ENCODE data around the gene OR8B3. TPM values are rescaled to one million over a fixed set of nuclear protein-coding genes. Genes with fewer than 3 reads are reported as not detected.
A peak's percentile ranks its signal among the peaks of the same experiment; 100 is the strongest.
"Not testable (repeated sequence)": the region's sequence is repeated elsewhere in the genome, so short reads cannot be mapped to it uniquely, and the experiment has no call there.

Gene OR8B3
- total RNA-seq, 5 donors from 2014 or later (not counting 1 experiment from before 2014, with no cell fraction given), result not detected

- DNase-seq, result peak in 1 of 35 experiments; percentile 31
- ChIA-PET POLR2A (no interaction called here), CTCF (interaction anchor here (0.7 to 1.4 kb wide), 7 partner anchors 13 to 473 kb away, joined by 3 to 12 read pairs (median 5); no protein-coding TSS in a partner anchor)
- H3K36me3 Mint-ChIP-seq, result no peaks in the 10 kb centered on the region
- peaks cover 4 to 8% of the 10 kb centered on the region in 2 experiments for H3K27me3 ChIP-seq (replicated peaks in 1 of 2; ENCODE audit: control insufficient read depth in 2 of 2, extremely low read depth in 1 of 2, insufficient read depth in 2 of 2, low read length in 1 of 2)
- H3K27ac Mint-ChIP-seq, result no peak overlapping the region
- no peaks in the 10 kb centered on the region for H3K9me3 ChIP-seq
- no peak overlapping the region for H3K4me3 Mint-ChIP-seq
- peaks cover 0 to 4% (median 0%) of the 10 kb centered on the region in 3 donors for H3K9me3 Mint-ChIP-seq
- H3K27ac ChIP-seq (ENCODE audit: low read length), result no peak overlapping the region
- H3K4me1 ChIP-seq (ENCODE audit: control insufficient read depth in 1 of 2, extremely low read depth in 1 of 2, insufficient read depth in 2 of 2, low read length in 2 of 2), result no peaks in the 10 kb centered on the region
- no peak for ATAC-seq (replicated peaks in 1 of 4)
- H3K4me1 Mint-ChIP-seq, result no peaks in the 10 kb centered on the region
- H3K27me3 Mint-ChIP-seq, result peaks cover 4 to 19% of the 10 kb centered on the region in 2 donors
- no CpG with 5 or more reads among the region's 5 CpGs for WGBS (ENCODE audit: insufficient coverage)
- H3K36me3 ChIP-seq (ENCODE audit: control insufficient read depth in 2 of 2, extremely low read depth in 1 of 2, insufficient read depth in 1 of 2, low read length in 1 of 2), result no peaks in the 10 kb centered on the region
- H3K4me3 ChIP-seq (ENCODE audit: control insufficient read depth in 1 of 2, extremely low read depth in 1 of 2, low read length in 1 of 2), result no peak overlapping the region
Measured at GRCh38 chr11:124415356-124415923, 16.6 kb upstream of the OR8B3 start.

DNA sequence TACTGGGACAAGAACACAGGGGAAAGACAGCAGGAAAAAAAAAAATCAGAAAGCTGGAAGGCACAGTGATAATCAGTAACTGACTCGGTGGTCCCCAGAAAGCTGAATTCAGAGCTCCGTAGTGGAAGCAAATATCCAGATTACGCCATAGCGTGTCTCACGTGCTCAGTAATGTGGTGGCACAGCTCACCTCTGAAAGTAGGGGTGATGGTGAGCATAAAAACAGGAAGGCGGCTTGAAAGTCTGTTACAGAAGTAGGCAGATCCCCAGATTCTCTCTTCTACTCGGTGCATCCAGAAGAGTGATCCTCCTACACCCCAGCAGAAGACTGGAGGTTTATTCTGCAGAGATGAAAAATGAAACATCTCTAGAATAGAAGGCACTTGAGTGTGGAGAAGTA, 11.1 kb upstream of the OR8B3 start:
- Histone ChIP-seq H3K27ac (ENCODE audit: low read length) (no peak overlapping the region), H3K4me3 (ENCODE audit: control insufficient read depth in 1 of 2, extremely low read depth in 1 of 2, low read length in 1 of 2) (no peak overlapping the region), H3K27me3 (replicated peaks in 1 of 2; ENCODE audit: control insufficient read depth in 2 of 2, extremely low read depth in 1 of 2, insufficient read depth in 2 of 2, low read length in 1 of 2) (peaks cover 0 to 5% of the 10 kb centered on the region in 2 experiments), H3K9me3 (no peaks in the 10 kb centered on the region), H3K4me1 (ENCODE audit: control insufficient read depth in 1 of 2, extremely low read depth in 1 of 2, insufficient read depth in 2 of 2, low read length in 2 of 2) (no peaks in the 10 kb centered on the region), H3K36me3 (ENCODE audit: control insufficient read depth in 2 of 2, extremely low read depth in 1 of 2, insufficient read depth in 1 of 2, low read length in 1 of 2) (no peaks in the 10 kb centered on the region)
- Mint-ChIP-seq H3K4me3 (no peak overlapping the region), H3K27ac (no peak overlapping the region), H3K36me3 (no peaks in the 10 kb centered on the region), H3K27me3 (peaks cover 1 to 39% of the 10 kb centered on the region in 2 donors), H3K9me3 (no peaks in the 10 kb centered on the region), H3K4me1 (peaks cover 0 to 5% (median 0%) of the 10 kb centered on the region in 3 donors)
- POLR2A ChIA-PET, result no interaction called here
- 78% methylated on average over 3 of the region's 7 CpGs for WGBS (ENCODE audit: insufficient coverage)
- ATAC-seq (replicated peaks in 1 of 4), result no peak
- DNase-seq, result no peak
- CTCF ChIA-PET, result no interaction called here

DNA sequence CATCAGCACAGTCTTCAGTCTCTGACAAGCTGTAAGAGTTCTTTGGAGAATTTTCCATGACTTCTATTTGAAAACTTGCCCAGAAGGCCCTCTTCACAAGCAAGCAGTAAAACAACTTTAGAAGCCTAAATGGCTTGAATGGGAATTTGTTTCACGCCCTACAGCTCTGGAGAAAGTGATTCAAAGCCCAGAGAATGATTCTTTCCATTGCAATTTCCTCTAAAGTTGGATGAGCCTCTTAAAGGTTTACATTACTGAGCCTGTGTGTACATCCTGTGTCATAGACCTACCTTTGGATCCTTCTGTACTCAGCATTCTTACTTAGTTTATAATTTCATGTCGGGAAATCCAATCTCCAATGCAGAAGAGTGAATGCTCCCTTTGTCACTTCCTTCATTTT, 6.8 kb upstream of the OR8B3 start:
- WGBS (ENCODE audit: insufficient coverage), result 100% methylated on average over 1 of the region's 2 CpGs
- H3K9me3 Mint-ChIP-seq, result no peaks in the 10 kb centered on the region
- H3K4me3 Mint-ChIP-seq, result no peak overlapping the region
- peaks cover 1 to 26% of the 10 kb centered on the region in 2 donors for H3K27me3 Mint-ChIP-seq
- no peak overlapping the region for H3K27ac ChIP-seq (ENCODE audit: low read length)
- no peak overlapping the region for H3K4me3 ChIP-seq (ENCODE audit: control insufficient read depth in 1 of 2, extremely low read depth in 1 of 2, low read length in 1 of 2)
- no peak overlapping the region for H3K27ac Mint-ChIP-seq
- H3K4me1 Mint-ChIP-seq, result peaks cover 0 to 5% (median 2%) of the 10 kb centered on the region in 3 donors
- H3K36me3 Mint-ChIP-seq, result no peaks in the 10 kb centered on the region
- ChIA-PET POLR2A (no interaction called here), CTCF (no interaction called here)
- no peaks in the 10 kb centered on the region for H3K9me3 ChIP-seq
- no peak for DNase-seq
- H3K4me1 ChIP-seq (ENCODE audit: control insufficient read depth in 1 of 2, extremely low read depth in 1 of 2, insufficient read depth in 2 of 2, low read length in 2 of 2), result no peaks in the 10 kb centered on the region
- no peak for ATAC-seq (replicated peaks in 1 of 4)
- no peaks in the 10 kb centered on the region for H3K36me3 ChIP-seq (ENCODE audit: control insufficient read depth in 2 of 2, extremely low read depth in 1 of 2, insufficient read depth in 1 of 2, low read length in 1 of 2)
- no peaks in the 10 kb centered on the region for H3K27me3 ChIP-seq (replicated peaks in 1 of 2; ENCODE audit: control insufficient read depth in 2 of 2, extremely low read depth in 1 of 2, insufficient read depth in 2 of 2, low read length in 1 of 2)

DNA sequence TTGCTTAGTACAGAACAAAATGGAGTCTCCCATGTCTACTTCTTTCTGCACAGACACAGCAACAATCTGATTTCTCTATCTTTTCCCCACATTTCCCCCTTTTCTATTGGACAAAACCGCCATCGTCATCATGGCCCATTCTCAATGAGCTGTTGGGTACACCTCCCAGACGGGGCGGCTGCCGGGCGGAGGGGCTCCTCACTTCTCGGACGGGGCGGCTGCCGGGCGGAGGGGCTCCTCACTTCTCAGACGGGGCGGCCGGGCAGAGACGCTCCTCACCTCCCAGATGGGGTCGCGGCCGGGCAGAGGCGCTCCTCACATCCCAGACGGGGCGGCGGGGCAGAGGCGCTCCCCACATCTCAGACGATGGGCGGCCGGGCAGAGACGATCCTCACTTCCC, 4.4 kb upstream of the OR8B3 start:
- H3K36me3 Mint-ChIP-seq; H3K4me1 Mint-ChIP-seq; H3K4me3 Mint-ChIP-seq; H3K27ac Mint-ChIP-seq; H3K27me3 ChIP-seq (replicated peaks in 1 of 2; ENCODE audit: control insufficient read depth in 2 of 2, extremely low read depth in 1 of 2, insufficient read depth in 2 of 2, low read length in 1 of 2); H3K9me3 Mint-ChIP-seq; ATAC-seq (replicated peaks in 1 of 4); H3K36me3 ChIP-seq (ENCODE audit: control insufficient read depth in 2 of 2, extremely low read depth in 1 of 2, insufficient read depth in 1 of 2, low read length in 1 of 2); H3K9me3 ChIP-seq; DNase-seq; POLR2A ChIA-PET; H3K27ac ChIP-seq (ENCODE audit: low read length); H3K4me1 ChIP-seq (ENCODE audit: control insufficient read depth in 1 of 2, extremely low read depth in 1 of 2, insufficient read depth in 2 of 2, low read length in 2 of 2); H3K4me3 ChIP-seq (ENCODE audit: control insufficient read depth in 1 of 2, extremely low read depth in 1 of 2, low read length in 1 of 2): not testable (repeated sequence)
- H3K27me3 Mint-ChIP-seq, result peaks cover 0 to 13% of the 10 kb centered on the region in 2 donors
- no CpG with 5 or more reads among the region's 27 CpGs for WGBS (ENCODE audit: insufficient coverage)
- CTCF ChIA-PET, result interaction anchor here in 1 of 2 donors (1.2 kb wide), 1 partner anchor 13 kb away, joined by 3 read pairs; no protein-coding TSS in a partner anchor

GRCh38 chr11:124402326-124402922, 3.6 kb upstream of the OR8B3 start:
- Mint-ChIP-seq H3K4me1 (peaks cover 0 to 5% (median 2%) of the 10 kb centered on the region in 3 donors), H3K4me3 (no peak overlapping the region), H3K9me3 (no peaks in the 10 kb centered on the region), H3K27ac (no peak overlapping the region), H3K36me3 (no peaks in the 10 kb centered on the region), H3K27me3 (peaks cover 0 to 11% of the 10 kb centered on the region in 2 donors)
- POLR2A ChIA-PET, result interaction anchor here in 1 of 2 donors (0.6 kb wide), 1 partner anchor 181 kb away, joined by 3 read pairs; no protein-coding TSS in a partner anchor
- WGBS (ENCODE audit: insufficient coverage), result no CpG with 5 or more reads among the region's 8 CpGs
- ATAC-seq (replicated peaks in 1 of 4) (no peak), DNase-seq (peak in 23 of 35 experiments; percentile 2 to 50 (median 10))
- no peaks in the 10 kb centered on the region for H3K36me3 ChIP-seq (ENCODE audit: control insufficient read depth in 2 of 2, extremely low read depth in 1 of 2, insufficient read depth in 1 of 2, low read length in 1 of 2)
- H3K27me3 ChIP-seq (replicated peaks in 1 of 2; ENCODE audit: control insufficient read depth in 2 of 2, extremely low read depth in 1 of 2, insufficient read depth in 2 of 2, low read length in 1 of 2), result no peaks in the 10 kb centered on the region
- no peaks in the 10 kb centered on the region for H3K9me3 ChIP-seq
- no peaks in the 10 kb centered on the region for H3K4me1 ChIP-seq (ENCODE audit: control insufficient read depth in 1 of 2, extremely low read depth in 1 of 2, insufficient read depth in 2 of 2, low read length in 2 of 2)
- H3K27ac ChIP-seq (ENCODE audit: low read length), result no peak overlapping the region
- no peak overlapping the region for H3K4me3 ChIP-seq (ENCODE audit: control insufficient read depth in 1 of 2, extremely low read depth in 1 of 2, low read length in 1 of 2)
- CTCF ChIA-PET, result interaction anchor here (0.5 to 1.2 kb wide), 3 partner anchors 13 to 361 kb away, joined by 3 to 4 read pairs (median 3); no protein-coding TSS in a partner anchor

DNA sequence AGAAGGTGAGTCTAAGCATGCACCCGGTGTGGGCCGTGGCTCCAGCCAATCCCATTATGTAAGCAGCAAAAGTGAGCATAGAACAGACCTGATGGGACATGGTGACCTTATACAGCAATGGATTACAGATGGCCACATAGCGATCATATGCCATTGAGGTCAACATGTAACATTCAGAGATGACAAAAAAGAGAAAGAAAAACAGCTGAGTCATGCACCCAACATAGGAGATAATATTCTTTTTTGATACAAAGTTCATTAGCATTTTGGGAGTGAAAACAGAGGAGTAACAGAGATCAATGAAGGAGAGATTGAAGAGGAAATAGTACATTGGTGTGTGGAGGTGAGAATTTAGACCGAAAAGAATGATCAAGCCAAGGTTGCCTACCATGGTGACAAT, 2.0 kb downstream of the OR8B3 start:
- POLR2A ChIA-PET; H3K4me3 ChIP-seq (ENCODE audit: control insufficient read depth in 1 of 2, extremely low read depth in 1 of 2, low read length in 1 of 2); H3K4me1 ChIP-seq (ENCODE audit: control insufficient read depth in 1 of 2, extremely low read depth in 1 of 2, insufficient read depth in 2 of 2, low read length in 2 of 2); H3K27me3 Mint-ChIP-seq; H3K27ac Mint-ChIP-seq; ATAC-seq (replicated peaks in 1 of 4); H3K36me3 Mint-ChIP-seq; DNase-seq; CTCF ChIA-PET; H3K27me3 ChIP-seq (replicated peaks in 1 of 2; ENCODE audit: control insufficient read depth in 2 of 2, extremely low read depth in 1 of 2, insufficient read depth in 2 of 2, low read length in 1 of 2); H3K4me3 Mint-ChIP-seq; H3K36me3 ChIP-seq (ENCODE audit: control insufficient read depth in 2 of 2, extremely low read depth in 1 of 2, insufficient read depth in 1 of 2, low read length in 1 of 2); H3K9me3 ChIP-seq; H3K4me1 Mint-ChIP-seq; H3K27ac ChIP-seq (ENCODE audit: low read length); H3K9me3 Mint-ChIP-seq: not testable (repeated sequence)
- WGBS (ENCODE audit: insufficient coverage), result 100% methylated on average over 1 of the region's 4 CpGs
